ENCODE results near the gene STAU1. TPM values are rescaled to one million over a fixed set of nuclear protein-coding genes. Genes with fewer than 3 reads are reported as not detected.

Gene STAU1
- polyA plus RNA-seq, 3 donors = 17.3 to 34.2 (median 24.0) TPM

DNA sequence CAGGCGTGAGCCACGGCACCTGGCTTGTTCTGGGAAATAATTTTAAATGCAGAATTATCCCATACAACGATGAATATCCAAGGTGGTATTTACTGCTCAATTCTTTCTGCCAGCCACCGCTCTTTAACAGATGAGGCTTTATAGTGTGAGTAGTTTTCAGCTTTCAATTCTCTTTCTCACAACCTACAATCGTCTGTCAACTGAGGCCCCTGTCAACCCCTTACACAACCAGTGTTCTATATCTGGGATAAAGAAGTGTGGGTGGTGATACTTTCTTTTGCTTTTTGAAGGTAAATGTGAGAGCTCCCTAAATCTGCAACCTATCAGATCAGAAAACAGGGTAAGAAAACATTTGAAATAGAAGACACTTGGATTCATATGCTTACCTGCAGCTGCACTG, 22.5 kb downstream of the STAU1 start:
- no peaks in the 10 kb centered on the region for H3K9me3 Mint-ChIP-seq
- no peak for DNase-seq
- peaks cover 11% of the 10 kb centered on the region for H3K4me1 Mint-ChIP-seq
- H3K27me3 Mint-ChIP-seq (ENCODE audit: low read depth in 3 of 3) = no peaks in the 10 kb centered on the region
- Histone ChIP-seq H2AFZ (ENCODE audit: insufficient read depth, low read depth, low read length, poor library complexity, severe bottlenecking) (no peak overlapping the region), H3K27me3 (ENCODE audit: control insufficient read depth in 2 of 2, insufficient read depth in 2 of 2, low read length in 2 of 2) (no peaks in the 10 kb centered on the region), H3K4me3 (replicated peaks in 1 of 3; ENCODE audit: low read depth in 2 of 3, low read length in 3 of 3) (no peak overlapping the region), H3K36me3 (replicated peaks in 1 of 2; ENCODE audit: control insufficient read depth in 1 of 2, insufficient read depth in 2 of 2, low read length in 2 of 2) (peaks cover 11 to 69% of the 10 kb centered on the region in 2 donors), H3K79me2 (ENCODE audit: insufficient read depth, low read length) (peaks cover 91% of the 10 kb centered on the region), H3K4me2 (replicated peaks; ENCODE audit: extremely low read depth, low read length, poor library complexity, severe bottlenecking) (no peak overlapping the region), H4K20me1 (ENCODE audit: insufficient read depth, low read length) (peaks cover 95% of the 10 kb centered on the region), H3K4me1 (ENCODE audit: control insufficient read depth in 1 of 2, insufficient read depth in 2 of 2, low read length in 2 of 2) (no peaks in the 10 kb centered on the region), H3K9ac (ENCODE audit: insufficient read depth, low read length, poor library complexity, severe bottlenecking) (no peak overlapping the region), H3K27ac (ENCODE audit: low read depth in 1 of 2, low read length in 2 of 2) (no peak overlapping the region), H3K9me3 (replicated peaks in 1 of 2; ENCODE audit: control insufficient read depth in 1 of 2, insufficient read depth in 1 of 2, low read length in 2 of 2) (no peaks in the 10 kb centered on the region)
- TF ChIP-seq, protein P1, sequence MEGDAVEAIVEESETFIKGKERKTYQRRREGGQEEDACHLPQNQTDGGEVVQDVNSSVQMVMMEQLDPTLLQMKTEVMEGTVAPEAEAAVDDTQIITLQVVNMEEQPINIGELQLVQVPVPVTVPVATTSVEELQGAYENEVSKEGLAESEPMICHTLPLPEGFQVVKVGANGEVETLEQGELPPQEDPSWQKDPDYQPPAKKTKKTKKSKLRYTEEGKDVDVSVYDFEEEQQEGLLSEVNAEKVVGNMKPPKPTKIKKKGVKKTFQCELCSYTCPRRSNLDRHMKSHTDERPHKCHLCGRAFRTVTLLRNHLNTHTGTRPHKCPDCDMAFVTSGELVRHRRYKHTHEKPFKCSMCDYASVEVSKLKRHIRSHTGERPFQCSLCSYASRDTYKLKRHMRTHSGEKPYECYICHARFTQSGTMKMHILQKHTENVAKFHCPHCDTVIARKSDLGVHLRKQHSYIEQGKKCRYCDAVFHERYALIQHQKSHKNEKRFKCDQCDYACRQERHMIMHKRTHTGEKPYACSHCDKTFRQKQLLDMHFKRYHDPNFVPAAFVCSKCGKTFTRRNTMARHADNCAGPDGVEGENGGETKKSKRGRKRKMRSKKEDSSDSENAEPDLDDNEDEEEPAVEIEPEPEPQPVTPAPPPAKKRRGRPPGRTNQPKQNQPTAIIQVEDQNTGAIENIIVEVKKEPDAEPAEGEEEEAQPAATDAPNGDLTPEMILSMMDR (IDR thresholded peaks at IDR 0.05) = no peak
- intact Hi-C loops (cut with micrococcal nuclease) = no loop called here
- peaks cover 20 to 64% of the 10 kb centered on the region in 2 donors for H3K36me3 Mint-ChIP-seq
- WGBS (ENCODE audit: insufficient coverage) = 90% methylated on average over 2 of the region's 5 CpGs
- H3K4me3 Mint-ChIP-seq = no peak overlapping the region
- no peak overlapping the region for H3K27ac Mint-ChIP-seq

DNA sequence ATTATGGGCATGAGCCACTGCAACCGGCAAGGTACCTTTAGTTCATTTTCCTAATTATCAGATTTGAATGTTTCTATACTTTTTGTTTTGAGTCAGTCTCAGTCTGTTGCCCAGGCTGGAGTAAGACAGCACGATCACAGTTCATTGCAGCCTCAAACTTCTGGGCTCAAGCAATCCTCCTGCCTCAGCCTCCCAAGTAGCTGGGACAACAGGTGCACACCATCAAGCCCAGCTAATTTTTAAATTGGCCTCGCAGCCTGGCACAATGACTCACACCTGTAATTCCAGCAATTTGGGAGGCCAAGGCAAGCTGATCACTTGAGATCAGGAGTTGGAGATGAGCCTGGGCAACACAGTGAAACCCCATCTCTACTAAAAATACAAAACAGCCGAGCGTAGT, 24.4 kb downstream of the STAU1 start:
- TF ChIP-seq, protein P1 (IDR thresholded peaks at IDR 0.05) = no peak
- H3K4me3 ChIP-seq (replicated peaks in 1 of 3; ENCODE audit: low read depth in 2 of 3, low read length in 3 of 3) = no peak overlapping the region
- peaks cover 78% of the 10 kb centered on the region for H3K79me2 ChIP-seq (ENCODE audit: insufficient read depth, low read length)
- DNase-seq = no peak
- no peaks in the 10 kb centered on the region for H3K27me3 ChIP-seq (ENCODE audit: control insufficient read depth in 2 of 2, insufficient read depth in 2 of 2, low read length in 2 of 2)
- Mint-ChIP-seq H3K27ac (no peak overlapping the region), H3K27me3 (ENCODE audit: low read depth in 3 of 3) (no peaks in the 10 kb centered on the region), H3K9me3 (no peaks in the 10 kb centered on the region), H3K36me3 (peaks cover 22 to 73% of the 10 kb centered on the region in 2 donors), H3K4me3 (no peak overlapping the region), H3K4me1 (peaks cover 11% of the 10 kb centered on the region)
- no peaks in the 10 kb centered on the region for H3K9me3 ChIP-seq (replicated peaks in 1 of 2; ENCODE audit: control insufficient read depth in 1 of 2, insufficient read depth in 1 of 2, low read length in 2 of 2)
- H3K9ac ChIP-seq (ENCODE audit: insufficient read depth, low read length, poor library complexity, severe bottlenecking) = no peak overlapping the region
- peaks cover 15 to 77% of the 10 kb centered on the region in 2 donors for H3K36me3 ChIP-seq (replicated peaks in 1 of 2; ENCODE audit: control insufficient read depth in 1 of 2, insufficient read depth in 2 of 2, low read length in 2 of 2)
- H2AFZ ChIP-seq (ENCODE audit: insufficient read depth, low read depth, low read length, poor library complexity, severe bottlenecking) = no peak overlapping the region
- intact Hi-C loops (cut with micrococcal nuclease) = no loop called here
- no peaks in the 10 kb centered on the region for H3K4me1 ChIP-seq (ENCODE audit: control insufficient read depth in 1 of 2, insufficient read depth in 2 of 2, low read length in 2 of 2)
- 100% methylated on average over 1 of the region's 5 CpGs for WGBS (ENCODE audit: insufficient coverage)
- no peak overlapping the region for H3K4me2 ChIP-seq (replicated peaks; ENCODE audit: extremely low read depth, low read length, poor library complexity, severe bottlenecking)
- H3K27ac ChIP-seq (ENCODE audit: low read depth in 1 of 2, low read length in 2 of 2) = no peak overlapping the region
- H4K20me1 ChIP-seq (ENCODE audit: insufficient read depth, low read length) = peaks cover 94% of the 10 kb centered on the region

All from CD14-positive monocyte (primary cell).